ENCODE results near the gene ACAP1. TPM values are rescaled to one million over a fixed set of nuclear protein-coding genes. Genes with fewer than 3 reads are reported as not detected.

The ACAP1 gene
- total and polyA plus RNA-seq, 9 of the 15 experiments (the other 6 are each of a cell fraction or from before 2014, with no cell fraction given), result 0.15 to 8.5 (median 2.4) TPM

DNA sequence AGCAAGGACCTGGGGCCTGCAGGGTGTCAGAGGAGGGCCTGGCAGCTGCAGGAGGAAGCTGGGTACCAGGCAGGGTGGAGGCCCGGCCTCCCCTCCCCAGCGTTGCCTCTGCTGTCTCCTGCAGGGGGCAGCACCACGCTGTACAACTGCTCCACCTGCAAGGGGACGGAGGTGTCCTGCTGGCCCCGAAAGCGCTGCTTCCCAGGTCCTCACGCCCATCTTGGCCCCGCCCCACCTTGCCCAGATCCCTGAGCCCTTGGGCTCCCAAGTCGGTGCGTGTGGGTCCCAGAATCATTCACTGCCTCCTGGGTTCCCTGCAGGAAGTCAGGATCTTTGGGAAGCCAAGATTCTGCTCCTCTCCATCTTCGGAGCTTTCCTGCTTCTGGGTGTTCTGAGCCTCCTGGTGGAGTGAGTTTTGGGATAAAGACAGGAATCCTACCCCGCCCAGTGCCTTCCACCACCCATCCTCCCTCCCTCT, 19.8 kb downstream of the ACAP1 start (continued):
- TF ChIP-seq MYC (IDR thresholded peaks at IDR 0.05; ENCODE audit: low read depth, low read length) (peak; percentile 35; the same call in 1 of the 2 replicates), MYC (CRISPR knock-in tag; IDR thresholded peaks at IDR 0.05; ENCODE audit: borderline replicate concordance, low read depth) (no peak), SREBF1 (IDR thresholded peaks at IDR 0.05; ENCODE audit: borderline replicate concordance, low read depth, low read length) (no peak), CXXC5 (CRISPR knock-in tag; IDR thresholded peaks at IDR 0.05) (peak; percentile 37), ZNF347 (CRISPR knock-in tag; IDR thresholded peaks at IDR 0.05; ENCODE audit: low read depth) (no peak)

DNA sequence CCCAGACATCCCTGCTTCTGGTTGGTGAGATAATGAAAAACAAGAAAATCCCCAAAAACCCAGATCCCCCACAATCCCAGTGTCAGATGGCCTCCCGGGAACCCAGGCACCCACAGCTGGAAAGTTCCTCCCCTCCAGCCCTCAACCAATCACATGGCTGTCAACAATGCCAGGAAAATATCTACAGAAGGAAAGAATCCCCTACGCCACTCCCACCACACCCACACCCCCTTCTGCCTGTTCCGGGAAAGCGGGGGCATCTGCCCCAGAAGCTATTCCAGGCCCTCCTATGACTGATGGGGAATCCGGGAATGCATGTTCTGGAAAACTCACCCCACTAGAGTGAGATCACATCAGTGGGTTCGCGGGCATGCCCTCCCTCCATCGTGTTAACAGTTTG, 20.4 kb downstream of the ACAP1 start:
- H3K4me1 ChIP-seq (replicated peaks in 1 of 2; ENCODE audit: control insufficient read depth in 2 of 2, insufficient read depth in 2 of 2, low read length in 2 of 2), result peaks cover 0 to 31% of the 10 kb centered on the region in 2 experiments; a peak in 3 of 5 replicates
- no peak overlapping the region for H2AFZ ChIP-seq (ENCODE audit: low read depth, low read length)
- intact Hi-C loops (cut with micrococcal nuclease), result loop anchor here (5.0 kb wide), 2 partner anchors 146 to 206 kb away; partner anchors contain the start of gene SENP3
- no peaks in the 10 kb centered on the region for H3K27me3 ChIP-seq (ENCODE audit: control insufficient read depth in 2 of 2, insufficient read depth in 2 of 2, low read length in 2 of 2)
- no peaks in the 10 kb centered on the region; the same call in 2 of the 3 replicates for H3K79me2 ChIP-seq (ENCODE audit: control insufficient read depth, insufficient read depth, low read length)
- DNase-seq (ENCODE audit: extremely low read depth in 1 of 4, low spot score in 3 of 4) (no peak), FAIRE-seq (no peak), ATAC-seq (no peak)
- H3K36me3 ChIP-seq (ENCODE audit: control insufficient read depth, insufficient read depth, low read length), result no peaks in the 10 kb centered on the region
- no peak overlapping the region for H3K4me3 ChIP-seq
- no peak overlapping the region for H3K27ac ChIP-seq (ENCODE audit: extremely low read depth, low read depth, low read length)
- no peaks in the 10 kb centered on the region for H3K9me3 ChIP-seq (replicated peaks; ENCODE audit: control insufficient read depth, insufficient read depth, low read depth, low read length)
- TF ChIP-seq, protein P1, sequence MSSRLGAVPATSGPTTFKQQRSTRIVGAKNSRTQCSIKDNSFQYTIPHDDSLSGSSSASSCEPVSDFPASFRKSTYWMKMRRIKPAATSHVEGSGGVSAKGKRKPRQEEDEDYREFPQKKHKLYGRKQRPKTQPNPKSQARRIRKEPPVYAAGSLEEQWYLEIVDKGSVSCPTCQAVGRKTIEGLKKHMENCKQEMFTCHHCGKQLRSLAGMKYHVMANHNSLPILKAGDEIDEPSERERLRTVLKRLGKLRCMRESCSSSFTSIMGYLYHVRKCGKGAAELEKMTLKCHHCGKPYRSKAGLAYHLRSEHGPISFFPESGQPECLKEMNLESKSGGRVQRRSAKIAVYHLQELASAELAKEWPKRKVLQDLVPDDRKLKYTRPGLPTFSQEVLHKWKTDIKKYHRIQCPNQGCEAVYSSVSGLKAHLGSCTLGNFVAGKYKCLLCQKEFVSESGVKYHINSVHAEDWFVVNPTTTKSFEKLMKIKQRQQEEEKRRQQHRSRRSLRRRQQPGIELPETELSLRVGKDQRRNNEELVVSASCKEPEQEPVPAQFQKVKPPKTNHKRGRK (tag; IDR thresholded peaks at IDR 0.05), result no peak
- TF ChIP-seq PTRF (tag; IDR thresholded peaks at IDR 0.05) (no peak), FOS (IDR thresholded peaks at IDR 0.05; ENCODE audit: extremely low read depth, insufficient read length) (no peak), ZNF165 (CRISPR knock-in tag; IDR thresholded peaks at IDR 0.05; ENCODE audit: borderline replicate concordance) (no peak), RFX5 (IDR thresholded peaks at IDR 0.05; ENCODE audit: low read depth, low read length) (no peak), HNRNPUL1 (IDR thresholded peaks at IDR 0.05; ENCODE audit: low read length) (no peak), LEF1 (IDR thresholded peaks at IDR 0.05) (no peak), TEAD2 (tag; IDR thresholded peaks at IDR 0.05) (no peak), ZFPM2 (CRISPR knock-in tag; IDR thresholded peaks at IDR 0.05) (no peak), ZSCAN29 (IDR thresholded peaks at IDR 0.05) (no peak)
- TF ChIP-seq, protein P2, sequence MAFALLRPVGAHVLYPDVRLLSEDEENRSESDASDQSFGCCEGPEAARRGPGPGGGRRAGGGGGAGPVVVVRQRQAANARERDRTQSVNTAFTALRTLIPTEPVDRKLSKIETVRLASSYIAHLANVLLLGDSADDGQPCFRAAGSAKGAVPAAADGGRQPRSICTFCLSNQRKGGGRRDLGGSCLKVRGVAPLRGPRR (CRISPR knock-in tag; IDR thresholded peaks at IDR 0.05), result no peak
- TF ChIP-seq, protein P3, sequence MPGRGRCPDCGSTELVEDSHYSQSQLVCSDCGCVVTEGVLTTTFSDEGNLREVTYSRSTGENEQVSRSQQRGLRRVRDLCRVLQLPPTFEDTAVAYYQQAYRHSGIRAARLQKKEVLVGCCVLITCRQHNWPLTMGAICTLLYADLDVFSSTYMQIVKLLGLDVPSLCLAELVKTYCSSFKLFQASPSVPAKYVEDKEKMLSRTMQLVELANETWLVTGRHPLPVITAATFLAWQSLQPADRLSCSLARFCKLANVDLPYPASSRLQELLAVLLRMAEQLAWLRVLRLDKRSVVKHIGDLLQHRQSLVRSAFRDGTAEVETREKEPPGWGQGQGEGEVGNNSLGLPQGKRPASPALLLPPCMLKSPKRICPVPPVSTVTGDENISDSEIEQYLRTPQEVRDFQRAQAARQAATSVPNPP (IDR thresholded peaks at IDR 0.05; ENCODE audit: borderline replicate concordance, insufficient read depth, insufficient read length), result no peak
- TF ChIP-seq, protein P4, sequence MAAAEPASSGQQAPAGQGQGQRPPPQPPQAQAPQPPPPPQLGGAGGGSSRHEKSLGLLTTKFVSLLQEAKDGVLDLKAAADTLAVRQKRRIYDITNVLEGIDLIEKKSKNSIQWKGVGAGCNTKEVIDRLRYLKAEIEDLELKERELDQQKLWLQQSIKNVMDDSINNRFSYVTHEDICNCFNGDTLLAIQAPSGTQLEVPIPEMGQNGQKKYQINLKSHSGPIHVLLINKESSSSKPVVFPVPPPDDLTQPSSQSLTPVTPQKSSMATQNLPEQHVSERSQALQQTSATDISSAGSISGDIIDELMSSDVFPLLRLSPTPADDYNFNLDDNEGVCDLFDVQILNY (CRISPR knock-in tag; IDR thresholded peaks at IDR 0.05), result no peak
- CTCF ChIA-PET (ENCODE audit: low intra/inter-chr PET ratio), result interaction anchor here (1.7 kb wide), 1 partner anchor 203 kb away, joined by 9 read pairs; no protein-coding TSS in a partner anchor
- no TSS peak for BruUV-seq (replicated peaks)
- H3K9ac ChIP-seq (ENCODE audit: insufficient read depth in 1 of 2, low read depth in 2 of 2, low read length in 2 of 2), result no peak overlapping the region
- 51% methylated on average over 5 of the region's 8 CpGs for WGBS (ENCODE audit: insufficient coverage, low coverage, missing lambda C conversion rate)
- in situ Hi-C loops (cut with MboI), result loop anchor here (10.0 kb wide), 1 partner anchor 198 kb away; the partner anchor contains the start of gene TNFSF13
- H3K4me2 ChIP-seq (ENCODE audit: insufficient read depth, low read length), result no peak overlapping the region
- H4K20me1 ChIP-seq (replicated peaks; ENCODE audit: control insufficient read depth, insufficient read depth, low read length), result no peaks in the 10 kb centered on the region
- H3K9me1 ChIP-seq (ENCODE audit: control insufficient read depth, insufficient read depth, low read length), result no peaks in the 10 kb centered on the region
- POLR2A ChIA-PET, result interaction anchor here (1.2 to 1.6 kb wide), 2 partner anchors 45 to 129 kb away, joined by 3 to 7 read pairs; no protein-coding TSS in a partner anchor

Data from K562 (cell line).